Measurements from ENCODE around the gene BCO1.

GRCh38 chr16:81296631-81297030 lies 58.1 kb downstream of the BCO1 start:
- no peak for TF ChIP-seq POLR2A (IDR thresholded peaks at IDR 0.05)
- TF ChIP-seq CTCF (IDR thresholded peaks at IDR 0.05): no peak

All from testis (tissue), 2 donors.